Effector CD8-positive, alpha-beta T cell (primary cell): ENCODE measurements around the gene ATP1A1.

Experiments used
- DNase-seq: peaks from one replicate; lab custom pipeline; 2025; lab: John Stamatoyannopoulos, UW
- total RNA-seq, 4 experiments: gene quantifications; one replicate each; lab custom pipeline; 2026; lab: John Stamatoyannopoulos, UW

Gene ATP1A1
- total RNA-seq, result 242 to 458 (median 317) reads per million in 4 experiments

- DNase-seq, result peak; percentile 95
These were observed at the start of gene ATP1A1 for GRCh38 chr1:116372651-116373430. Gene ATP1A1, plus strand, starts transcription at chr1:116373244. Its CDS starts 268 bp downstream, at chr1:116373512.

GRCh38 chr1:116323491-116323890 lies 49.6 kb upstream of the ATP1A1 start:
- DNase-seq, result no peak

DNA sequence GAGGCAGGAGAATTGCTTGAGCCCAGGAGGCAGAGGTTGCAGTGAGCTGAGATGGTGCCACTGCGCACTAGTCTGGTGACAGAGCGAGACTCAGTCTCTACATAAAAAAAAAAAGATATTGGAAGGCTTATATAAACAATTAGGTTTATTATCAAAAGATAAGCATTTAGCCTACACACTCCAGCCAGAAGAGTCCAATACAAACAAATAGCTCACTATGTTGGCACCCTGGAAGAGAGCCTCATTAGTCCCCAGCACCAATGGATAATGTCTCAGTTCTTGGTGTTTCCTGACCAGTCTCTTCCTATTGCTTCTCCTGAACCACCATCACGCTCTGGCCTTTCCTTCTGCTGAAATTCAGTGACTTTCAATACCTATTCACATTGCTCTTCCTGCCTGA lies 48.6 kb upstream of the ATP1A1 start:
- no peak for DNase-seq

DNA sequence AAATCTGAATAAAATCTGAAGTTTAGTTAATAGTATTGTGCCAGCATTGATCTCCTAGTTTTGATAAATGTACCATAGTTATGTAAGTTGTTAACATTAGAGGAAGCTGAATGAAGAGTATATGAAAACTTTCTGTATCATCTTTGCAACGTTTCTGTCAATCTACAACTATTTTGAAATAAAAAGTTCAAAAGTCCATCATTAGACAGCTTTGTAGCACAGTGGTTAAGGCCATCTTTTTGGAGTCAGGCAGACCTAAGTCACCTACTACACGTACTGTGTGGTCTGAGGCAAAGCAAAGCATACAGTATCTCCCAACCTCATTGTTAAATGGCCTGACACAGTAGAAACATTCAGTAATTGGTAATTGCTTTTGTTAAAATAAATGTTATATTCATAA lies 47.9 kb upstream of the ATP1A1 start:
- DNase-seq, result no peak

DNA sequence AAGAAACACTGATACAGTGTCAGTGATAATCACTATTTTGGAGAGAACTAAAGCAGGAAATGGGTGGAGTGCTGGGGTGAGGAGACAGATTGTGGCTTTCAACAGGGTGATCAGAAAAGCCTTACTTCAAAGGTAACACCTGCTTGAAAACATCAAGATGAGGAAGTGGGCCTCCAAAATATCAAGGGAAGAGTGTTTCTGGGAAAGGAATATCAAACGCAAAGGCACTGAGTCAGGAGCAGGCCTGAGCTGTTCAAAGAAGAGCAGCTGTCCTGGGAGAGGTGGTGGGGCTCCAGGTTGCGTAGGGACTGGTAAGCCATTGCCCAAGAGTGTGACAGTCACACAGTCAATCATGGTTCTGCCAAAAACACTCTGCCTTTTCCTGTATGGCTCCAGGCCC lies 47.1 kb upstream of the ATP1A1 start:
- peak; percentile 17 for DNase-seq

GRCh38 chr1:116326486-116326885 lies 46.6 kb upstream of the ATP1A1 start:
- no peak for DNase-seq

GRCh38 chr1:116328671-116329070 lies 44.4 kb upstream of the ATP1A1 start:
- no peak for DNase-seq

GRCh38 chr1:116329524-116330341 lies 43.3 kb upstream of the ATP1A1 start:
- DNase-seq, result no peak

DNA sequence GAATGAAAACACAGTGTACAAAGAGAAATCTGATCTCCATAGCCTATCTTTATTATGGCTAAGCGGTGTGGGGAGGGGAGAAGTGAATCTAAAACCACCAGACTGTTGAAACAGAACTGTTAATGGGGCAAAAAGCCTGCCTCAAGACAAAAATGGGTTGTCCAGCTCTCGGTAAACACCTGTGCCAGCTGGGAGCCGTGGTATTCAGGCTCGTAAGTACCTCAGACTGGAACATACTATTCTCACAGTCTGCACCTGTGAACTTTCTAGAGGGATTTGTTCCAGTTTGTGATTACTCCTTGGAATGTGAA lies 42.7 kb upstream of the ATP1A1 start:
- no peak for DNase-seq

DNA sequence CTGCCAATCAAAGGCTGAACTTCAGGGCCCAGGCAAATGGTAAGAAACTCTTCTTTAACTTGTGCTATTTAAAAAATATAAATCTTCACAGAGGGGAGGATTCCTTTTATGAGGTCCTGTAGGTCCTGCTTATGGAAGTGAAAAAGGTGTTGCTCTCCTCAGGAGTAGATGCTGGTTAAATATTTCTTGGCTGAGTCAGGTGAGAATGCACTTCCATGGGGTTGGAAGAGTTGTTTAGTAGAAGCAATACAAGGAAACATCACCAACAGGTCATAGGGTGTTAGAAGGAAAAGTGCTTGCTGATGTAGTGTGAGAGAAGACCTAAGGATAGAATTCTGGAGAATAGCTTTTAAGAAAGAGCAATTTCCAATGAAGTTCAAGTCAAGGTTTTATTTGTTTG lies 42.2 kb upstream of the ATP1A1 start:
- DNase-seq, result no peak

GRCh38 chr1:116331523-116331922 lies 41.5 kb upstream of the ATP1A1 start:
- no peak for DNase-seq

- no peak for DNase-seq
These were observed 40.6 kb upstream of the ATP1A1 start for GRCh38 chr1:116332451-116332850.

DNA sequence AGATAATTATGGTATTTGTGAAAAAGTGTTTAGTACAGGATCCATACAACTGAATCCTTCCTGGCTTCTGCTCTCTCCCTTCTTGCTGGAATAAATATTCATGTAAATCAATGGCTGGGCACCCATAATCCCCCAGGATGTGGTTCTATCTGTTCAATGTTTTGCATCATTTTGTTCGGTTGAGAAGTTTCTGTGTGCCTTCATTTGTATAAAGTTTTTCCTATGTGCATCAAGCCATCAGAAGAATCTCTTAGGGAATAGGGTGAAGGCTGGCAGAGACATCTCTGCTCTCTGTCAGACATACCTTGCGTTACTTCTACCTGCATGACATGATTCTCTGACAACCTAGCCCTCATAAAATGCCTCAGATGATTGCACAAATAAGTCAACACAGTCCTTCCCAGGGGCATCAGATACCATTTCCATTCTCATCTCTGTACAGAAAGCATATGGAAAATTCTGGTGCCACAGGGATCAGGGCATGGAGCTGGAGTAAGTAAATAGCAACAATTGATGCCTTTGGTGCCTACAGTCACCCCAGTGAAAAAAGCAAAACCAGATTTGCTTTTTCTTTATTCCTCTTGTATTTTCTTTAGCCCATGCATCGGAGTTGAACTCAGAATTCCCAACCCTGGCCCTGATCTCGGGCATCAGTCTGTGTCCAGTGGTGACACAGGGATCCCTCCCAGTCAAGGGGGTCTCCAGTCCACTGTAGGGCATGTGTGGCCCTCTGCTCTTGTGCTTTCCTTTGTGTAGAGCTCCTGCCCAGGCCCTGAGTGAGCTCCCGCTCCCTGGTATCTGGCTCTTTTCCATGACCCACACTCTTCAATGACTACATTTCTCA lies 39.7 kb upstream of the ATP1A1 start:
- DNase-seq, result no peak

DNA sequence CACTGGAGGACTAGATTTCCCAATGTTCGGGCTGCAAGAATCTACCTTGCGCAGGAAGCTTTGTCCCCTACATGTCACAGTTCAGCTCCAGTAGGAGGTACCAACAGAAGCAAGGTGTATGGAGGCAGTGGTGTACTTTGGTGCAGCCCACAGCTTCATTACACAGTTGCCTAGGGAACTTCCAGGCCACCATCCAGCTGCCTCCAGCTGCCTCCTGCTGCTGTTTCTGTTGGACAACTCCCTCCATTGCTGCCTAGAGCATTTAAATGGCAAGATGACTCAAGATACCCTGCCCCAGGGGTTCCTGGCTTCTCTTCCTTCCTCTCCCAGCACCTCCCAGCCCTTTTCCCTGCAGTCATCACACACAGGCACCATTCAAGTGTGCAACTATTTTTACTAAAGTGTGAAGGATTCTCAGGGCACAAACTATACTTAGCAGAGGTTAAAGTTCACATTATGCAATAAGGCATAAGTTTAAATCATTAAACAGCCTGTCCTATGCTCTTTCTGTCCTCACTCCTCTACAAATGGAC lies 39.0 kb upstream of the ATP1A1 start:
- DNase-seq, result no peak

DNA sequence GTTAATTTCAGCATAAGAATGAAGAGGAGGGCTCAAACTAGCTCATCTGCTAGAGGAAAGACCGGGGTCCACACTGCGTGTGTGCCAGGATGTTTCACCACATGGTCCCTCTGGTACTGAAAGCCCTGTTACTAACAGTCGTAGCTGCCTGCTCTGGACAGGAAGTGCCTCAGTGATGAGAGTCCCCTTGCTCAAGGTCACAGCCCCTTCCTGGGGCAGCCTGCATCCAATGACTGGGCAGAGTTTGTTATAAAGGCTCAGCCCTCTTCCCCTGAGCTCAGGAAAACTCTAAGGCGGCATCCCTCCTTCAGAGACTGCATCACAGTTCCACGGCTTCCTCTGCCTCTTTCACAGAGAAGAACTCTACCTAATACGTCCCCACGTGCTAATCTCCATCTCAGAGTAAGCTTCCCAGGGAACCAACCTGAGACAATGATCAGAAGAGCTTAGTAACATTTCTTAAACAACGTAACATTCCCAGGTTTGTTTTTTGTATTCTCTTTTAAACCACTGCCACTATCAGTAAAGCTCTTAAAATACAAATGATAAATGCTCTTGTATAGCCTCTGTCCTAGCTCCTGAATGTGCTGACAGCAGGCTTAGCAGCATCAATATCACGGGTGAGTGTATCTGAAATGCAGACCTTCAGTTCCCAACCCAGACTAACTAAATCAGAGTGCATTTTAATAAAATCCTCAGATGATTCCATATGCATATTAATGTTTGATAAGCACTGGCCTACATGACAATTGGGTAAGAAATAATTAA lies 38.0 kb upstream of the ATP1A1 start:
- DNase-seq, result no peak

GRCh38 chr1:116335850-116336624 lies 37.0 kb upstream of the ATP1A1 start:
- no peak for DNase-seq

- no peak for DNase-seq
These were observed 35.6 kb upstream of the ATP1A1 start for GRCh38 chr1:116337398-116337797.

DNA sequence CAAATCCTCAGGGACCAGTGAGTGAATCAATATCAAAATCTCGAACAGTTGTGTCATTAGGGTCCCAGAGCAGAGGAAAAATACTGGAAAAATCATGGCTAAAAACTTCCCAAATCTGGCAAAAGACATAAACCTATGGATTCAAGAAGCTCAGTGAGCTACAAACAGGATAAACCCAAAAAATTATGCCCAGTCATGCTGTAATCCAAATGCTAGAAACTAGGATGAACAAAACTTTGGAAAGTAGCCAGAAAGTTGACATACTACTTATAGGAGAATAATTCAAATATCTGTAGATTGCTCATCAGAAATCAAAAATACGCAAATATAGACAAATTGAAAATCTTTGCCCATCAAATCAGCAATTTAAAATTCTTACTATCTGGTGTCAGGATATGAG lies 34.6 kb upstream of the ATP1A1 start:
- no peak for DNase-seq

DNA sequence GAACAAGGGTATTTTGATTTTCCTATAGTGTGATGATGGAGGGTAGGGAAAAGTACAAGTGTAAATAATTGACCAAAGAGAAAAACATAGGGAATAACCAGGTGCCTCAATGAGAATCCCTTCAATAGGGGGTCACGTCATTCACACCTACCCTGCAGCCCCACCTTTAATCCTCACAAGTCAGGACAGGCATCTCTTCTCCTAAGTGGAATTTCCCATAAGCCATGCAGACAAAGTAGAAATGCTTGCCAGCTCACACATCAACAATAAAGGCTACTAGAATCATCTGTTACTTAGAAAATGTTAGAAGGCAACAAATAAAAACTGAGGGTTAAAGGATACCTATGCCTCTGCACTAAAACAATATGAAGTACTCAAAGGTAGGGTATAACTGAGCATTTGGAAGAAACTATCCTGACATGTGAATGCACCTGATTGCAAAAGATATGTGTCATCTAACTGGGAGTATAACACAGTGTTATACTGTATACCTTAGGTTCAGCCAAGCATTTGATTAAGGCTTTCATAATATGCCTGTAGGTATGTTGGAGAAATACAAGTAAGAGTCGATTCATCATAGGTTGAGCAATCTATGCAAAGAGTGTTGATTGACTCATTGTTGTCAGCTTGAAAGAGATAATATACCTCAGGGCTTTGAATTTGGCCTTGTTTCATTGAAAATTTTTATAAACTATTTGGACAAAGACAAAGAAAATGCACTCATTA lies 32.4 kb upstream of the ATP1A1 start:
- DNase-seq, result no peak

DNA sequence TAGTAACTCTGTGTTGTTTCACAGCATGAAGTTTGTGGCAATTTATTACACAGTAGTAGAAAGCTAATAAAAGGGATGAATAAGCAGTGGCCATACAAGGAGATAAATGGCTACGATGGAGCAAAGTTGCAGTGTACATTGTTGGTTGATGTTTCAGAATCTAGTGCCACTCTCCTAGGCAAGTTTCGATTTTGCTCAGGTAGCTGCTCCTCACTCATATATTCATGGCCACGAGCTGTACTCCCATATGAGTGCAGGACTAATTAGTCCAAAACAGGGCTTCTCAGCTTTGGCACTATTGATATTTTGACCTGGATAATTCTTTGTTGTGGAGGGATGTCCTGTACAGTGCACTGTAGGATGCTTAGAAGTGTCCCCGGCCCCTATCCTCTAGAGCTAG lies 30.0 kb upstream of the ATP1A1 start:
- DNase-seq, result no peak
